Trophoblast cell (in vitro differentiated cells and primary cell): Measurements from ENCODE around the gene ADSS1.

Experiments used
- DNase-seq, 2 donors: peaks; one replicate each; pipeline ENCODE4 v3.0.0-alpha.2; 2016
- H2AFZ ChIP-seq: 2 replicates; pipeline ENCODE4 v1.6.1; 2013; ENCODE audit warnings: low read length, moderate library complexity, mild to moderate bottlenecking; ENCODE audit not compliant: insufficient read depth, poor library complexity
- H2AK5ac ChIP-seq: 2 replicates; pipeline ENCODE4 v1.6.1; 2013; ENCODE audit warnings: mild to moderate bottlenecking, low read length
- H2BK120ac ChIP-seq: 2 replicates; pipeline ENCODE4 v1.6.1; 2013; ENCODE audit warnings: low read length, mild to moderate bottlenecking, moderate library complexity; ENCODE audit not compliant: insufficient read depth, poor library complexity
- H2BK12ac ChIP-seq: 2 replicates; pipeline ENCODE4 v1.6.1; 2013; ENCODE audit warnings: mild to moderate bottlenecking, low read length, moderate library complexity
- H2BK5ac ChIP-seq: 2 replicates; pipeline ENCODE4 v1.6.1; 2013; ENCODE audit warnings: low read length, low read depth, moderate library complexity, mild to moderate bottlenecking; ENCODE audit not compliant: poor library complexity
- H3K14ac ChIP-seq: 2 replicates; pipeline ENCODE4 v1.6.1; 2013; ENCODE audit warnings: mild to moderate bottlenecking, low read length
- H3K18ac ChIP-seq: 2 replicates; pipeline ENCODE4 v1.6.1; 2013; ENCODE audit warnings: mild to moderate bottlenecking, low read length
- H3K23ac ChIP-seq: 2 replicates; pipeline ENCODE4 v1.6.1; 2013; ENCODE audit warnings: low read length
- H3K27ac ChIP-seq: 2 replicates; pipeline ENCODE4 v1.5.1; 2013; ENCODE audit warnings: low read depth, mild to moderate bottlenecking, inconsistent platforms, low read length, moderate library complexity
- H3K27me3 ChIP-seq: 2 replicates; pipeline ENCODE4 v1.6.1; 2013; ENCODE audit warnings: inconsistent platforms, mild to moderate bottlenecking, low read length, moderate library complexity; ENCODE audit not compliant: insufficient read depth
- H3K36me3 ChIP-seq, 2 experiments: 1 replicate in 1 of 2; 2 replicates in 1 of 2; pipeline ENCODE4 v1.6.1; 2013; ENCODE audit warnings: low read length in 2 of 2, mild to moderate bottlenecking in 2 of 2, moderate library complexity in 1 of 2; ENCODE audit not compliant: insufficient read depth in 2 of 2, control insufficient read depth in 1 of 2
- H3K4ac ChIP-seq: 2 replicates; pipeline ENCODE4 v1.6.1; 2013; ENCODE audit warnings: low read depth, mild to moderate bottlenecking, low read length, moderate library complexity
- H3K4me1 ChIP-seq, 2 experiments: 1 replicate in 1 of 2; 2 replicates in 1 of 2; pipeline ENCODE4 v1.6.1; 2013; ENCODE audit warnings: low read length in 2 of 2, mild to moderate bottlenecking in 2 of 2, moderate library complexity in 1 of 2; ENCODE audit not compliant: insufficient read depth in 2 of 2, control insufficient read depth in 1 of 2
- H3K4me2 ChIP-seq: 2 replicates; pipeline ENCODE4 v1.6.1; 2013; ENCODE audit warnings: inconsistent platforms, mild to moderate bottlenecking, low read length, moderate library complexity
- H3K4me3 ChIP-seq: 2 replicates; pipeline ENCODE4 v1.5.1; 2013; ENCODE audit warnings: mild to moderate bottlenecking, low read depth, low read length, inconsistent platforms
- H3K79me1 ChIP-seq: one replicate; pipeline ENCODE4 v1.6.1; 2013; ENCODE audit warnings: low read length
- H3K79me2 ChIP-seq: 2 replicates; pipeline ENCODE4 v1.6.1; 2013; ENCODE audit warnings: low read length, mild to moderate bottlenecking; ENCODE audit not compliant: control insufficient read depth, insufficient read depth, poor library complexity
- H3K9ac ChIP-seq: 2 replicates; pipeline ENCODE4 v1.6.1; 2013; ENCODE audit warnings: mild to moderate bottlenecking, low read length
- H3K9me3 ChIP-seq: 2 replicates; pipeline ENCODE4 v1.6.1; 2013; ENCODE audit warnings: low read depth, mild to moderate bottlenecking, control low read depth, inconsistent platforms, low read length; ENCODE audit not compliant: insufficient read depth
- H4K12ac ChIP-seq: 2 replicates; pipeline ENCODE4 v1.6.1; 2013; ENCODE audit warnings: low read depth, mild to moderate bottlenecking, low read length, moderate library complexity
- H4K8ac ChIP-seq: 2 replicates; pipeline ENCODE4 v1.6.1; 2013; ENCODE audit warnings: low read depth, mild to moderate bottlenecking, low read length, moderate library complexity
- H4K91ac ChIP-seq: one replicate; pipeline ENCODE4 v1.6.1; 2013; ENCODE audit warnings: low read depth, mild to moderate bottlenecking, low read length, moderate library complexity
- WGBS: extraction: QIAGEN DNeasy Blood & Tissue Kit; methylation state at CpG from one replicate; pipeline ENCODE4 v1.1.7; 2013; ENCODE audit warnings: missing lambda C conversion rate; ENCODE audit not compliant: insufficient read length, insufficient coverage; ENCODE audit errors: extremely low coverage; 5-methylcytosine and 5-hydroxymethylcytosine counted together

ADSS1 gene

GRCh38 chr14:104695660-104696000, 28.4 kb upstream of the ADSS1 start:
- H3K18ac ChIP-seq, result no peak overlapping the region
- H3K4ac ChIP-seq, result peak overlapping the region; percentile 19
- no CpG with 5 or more reads among the region's 6 CpGs for WGBS
- H3K23ac ChIP-seq, result no peak overlapping the region
- DNase-seq, result no peak
- H2BK5ac ChIP-seq, result no peak overlapping the region
- peaks cover 40% of the 10 kb centered on the region for H3K79me2 ChIP-seq
- no peaks in the 10 kb centered on the region for H3K27me3 ChIP-seq
- H4K91ac ChIP-seq, result no peak overlapping the region
- H2AK5ac ChIP-seq, result no peak overlapping the region
- no peak overlapping the region for H2BK120ac ChIP-seq
- peaks cover 60 to 77% of the 10 kb centered on the region in 2 experiments for H3K36me3 ChIP-seq
- H3K14ac ChIP-seq, result no peak overlapping the region
- no peak overlapping the region for H4K12ac ChIP-seq
- peaks cover 2% of the 10 kb centered on the region for H3K79me1 ChIP-seq
- no peaks in the 10 kb centered on the region for H3K9me3 ChIP-seq
- no peak overlapping the region for H3K4me2 ChIP-seq
- no peak overlapping the region for H3K4me3 ChIP-seq
- H4K8ac ChIP-seq, result no peak overlapping the region
- H3K27ac ChIP-seq, result no peak overlapping the region
- no peak overlapping the region for H2AFZ ChIP-seq
- H3K9ac ChIP-seq, result no peak overlapping the region
- peaks cover 25 to 39% of the 10 kb centered on the region in 2 experiments for H3K4me1 ChIP-seq
- no peak overlapping the region for H2BK12ac ChIP-seq

DNA sequence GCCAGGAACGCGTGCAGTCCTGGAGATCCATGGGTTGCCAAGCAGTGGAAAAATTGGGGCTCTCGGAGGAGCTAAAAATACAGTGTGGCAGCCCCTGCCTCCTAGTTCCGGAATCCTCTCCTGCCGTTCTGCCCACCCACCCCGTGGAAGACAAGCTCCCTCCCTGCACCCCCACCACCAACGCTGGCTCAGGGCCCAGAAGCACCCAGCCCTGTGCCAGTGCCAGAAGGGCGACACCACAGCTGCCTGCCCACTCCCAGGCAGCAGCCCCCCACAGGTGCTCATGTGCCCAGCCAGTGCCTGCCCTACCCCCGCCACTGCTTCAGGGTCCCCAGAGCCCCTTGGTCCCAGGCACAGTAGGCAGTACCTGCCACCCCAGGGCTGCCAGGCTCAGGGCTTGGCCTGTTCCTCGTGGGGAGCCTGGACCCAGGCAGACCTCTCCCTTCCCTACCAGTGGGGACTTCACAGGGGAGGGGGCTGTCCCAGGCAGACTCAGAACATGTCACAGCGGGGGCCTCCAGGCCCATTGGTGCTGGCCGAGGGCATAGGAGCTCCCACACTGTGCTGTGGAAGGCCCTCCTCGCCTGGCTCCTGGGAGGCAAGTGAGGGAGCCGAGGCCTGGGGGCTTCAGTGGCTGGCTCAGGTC, 27.2 kb upstream of the ADSS1 start:
- Histone ChIP-seq H3K9me3 (no peaks in the 10 kb centered on the region), H3K23ac (no peak overlapping the region), H3K4me1 (peaks cover 19 to 28% of the 10 kb centered on the region in 2 experiments), H4K12ac (no peak overlapping the region), H2BK120ac (no peak overlapping the region), H3K14ac (no peak overlapping the region), H3K4me2 (no peak overlapping the region), H2AFZ (no peak overlapping the region), H3K36me3 (peaks cover 71 to 81% of the 10 kb centered on the region in 2 experiments), H3K9ac (no peak overlapping the region), H4K91ac (no peak overlapping the region), H3K27ac (no peak overlapping the region), H3K4ac (no peak overlapping the region), H2BK12ac (no peak overlapping the region), H3K18ac (no peak overlapping the region), H3K79me1 (no peaks in the 10 kb centered on the region), H2BK5ac (no peak overlapping the region), H3K4me3 (no peak overlapping the region), H3K79me2 (peaks cover 28% of the 10 kb centered on the region), H2AK5ac (no peak overlapping the region), H4K8ac (no peak overlapping the region), H3K27me3 (no peaks in the 10 kb centered on the region)
- no CpG with 5 or more reads among the region's 14 CpGs for WGBS
- DNase-seq, result no peak

DNA sequence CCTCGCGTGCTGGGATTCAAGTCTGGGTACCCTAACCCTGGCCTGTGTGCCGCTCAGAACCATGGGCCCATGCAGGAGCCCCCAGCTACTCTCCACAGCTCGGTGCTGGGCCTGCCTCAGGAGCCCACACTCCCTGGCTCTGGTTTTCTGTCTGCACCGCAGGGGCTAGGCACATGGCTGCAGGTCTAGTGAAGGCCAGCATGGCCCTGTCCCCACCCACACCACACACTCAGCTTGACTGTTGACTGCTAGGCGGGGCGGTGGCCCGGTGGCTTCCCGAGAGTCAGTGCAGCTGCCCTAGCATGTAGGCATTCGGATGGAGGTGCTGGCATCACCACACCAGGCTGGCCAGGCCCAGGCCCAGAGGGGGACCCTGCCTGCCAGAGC, 26.7 kb upstream of the ADSS1 start:
- H3K4me1 ChIP-seq, result peaks cover 19 to 25% of the 10 kb centered on the region in 2 experiments
- no peak overlapping the region for H4K91ac ChIP-seq
- no peak overlapping the region for H2BK120ac ChIP-seq
- H3K4me2 ChIP-seq, result no peak overlapping the region
- no peak overlapping the region for H3K18ac ChIP-seq
- no peak overlapping the region for H2BK12ac ChIP-seq
- peaks cover 27% of the 10 kb centered on the region for H3K79me2 ChIP-seq
- H3K9me3 ChIP-seq, result no peaks in the 10 kb centered on the region
- H2BK5ac ChIP-seq, result no peak overlapping the region
- H3K36me3 ChIP-seq, result peaks cover 73 to 81% of the 10 kb centered on the region in 2 experiments
- H3K27ac ChIP-seq, result no peak overlapping the region
- no peak overlapping the region for H3K14ac ChIP-seq
- H3K4me3 ChIP-seq, result no peak overlapping the region
- no CpG with 5 or more reads among the region's 10 CpGs for WGBS
- H4K8ac ChIP-seq, result no peak overlapping the region
- no peak for DNase-seq
- H3K23ac ChIP-seq, result no peak overlapping the region
- no peak overlapping the region for H4K12ac ChIP-seq
- H3K9ac ChIP-seq, result no peak overlapping the region
- H2AK5ac ChIP-seq, result no peak overlapping the region
- no peak overlapping the region for H2AFZ ChIP-seq
- no peak overlapping the region for H3K4ac ChIP-seq
- no peaks in the 10 kb centered on the region for H3K27me3 ChIP-seq
- no peaks in the 10 kb centered on the region for H3K79me1 ChIP-seq

DNA sequence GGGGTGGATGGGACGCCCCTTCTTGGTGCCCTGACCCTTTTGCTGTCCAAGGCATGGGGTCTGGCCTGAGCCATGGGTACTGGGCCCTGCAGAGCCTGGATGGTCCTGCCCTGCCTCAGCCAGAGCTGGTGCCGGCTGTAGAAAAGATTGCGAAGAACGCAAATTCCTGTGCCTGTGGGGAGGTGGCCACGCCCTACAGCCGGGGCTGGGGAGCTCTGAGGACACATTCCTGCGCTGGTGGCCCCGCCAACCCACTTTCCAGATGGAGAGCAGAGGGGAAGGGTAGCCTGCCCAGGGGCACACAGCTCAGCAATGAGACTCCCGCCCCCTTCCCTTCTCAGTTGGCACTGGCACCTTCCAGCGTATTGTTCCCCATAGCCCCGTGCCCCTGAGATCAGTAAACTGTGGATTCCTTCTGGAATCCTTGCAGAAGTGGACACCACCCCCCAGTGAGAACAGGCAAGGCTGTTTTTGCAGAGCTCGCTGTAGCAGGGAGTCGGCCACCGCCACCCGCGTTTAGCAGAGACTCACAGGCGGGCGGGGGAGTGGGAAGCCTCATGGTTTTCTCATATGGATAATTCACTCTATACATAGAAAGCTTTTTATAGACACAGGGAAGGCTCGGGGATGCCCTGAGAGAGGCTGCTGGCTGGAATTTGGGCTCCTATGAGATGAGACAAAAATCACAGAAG, 26.0 kb upstream of the ADSS1 start:
- no peak overlapping the region for H3K4ac ChIP-seq
- H2AFZ ChIP-seq, result no peak overlapping the region
- H3K27ac ChIP-seq, result no peak overlapping the region
- H2BK120ac ChIP-seq, result no peak overlapping the region
- H2AK5ac ChIP-seq, result no peak overlapping the region
- H3K4me3 ChIP-seq, result no peak overlapping the region
- peaks cover 76 to 82% of the 10 kb centered on the region in 2 experiments for H3K36me3 ChIP-seq
- no peak overlapping the region for H3K9ac ChIP-seq
- DNase-seq, result no peak
- H3K9me3 ChIP-seq, result no peaks in the 10 kb centered on the region
- H3K79me1 ChIP-seq, result no peaks in the 10 kb centered on the region
- WGBS, result no CpG with 5 or more reads among the region's 19 CpGs
- no peak overlapping the region for H2BK12ac ChIP-seq
- peaks cover 19 to 23% of the 10 kb centered on the region in 2 experiments for H3K4me1 ChIP-seq
- H3K18ac ChIP-seq, result no peak overlapping the region
- H3K27me3 ChIP-seq, result no peaks in the 10 kb centered on the region
- no peak overlapping the region for H3K4me2 ChIP-seq
- no peak overlapping the region for H3K23ac ChIP-seq
- H3K14ac ChIP-seq, result no peak overlapping the region
- H4K12ac ChIP-seq, result no peak overlapping the region
- H3K79me2 ChIP-seq, result peaks cover 25% of the 10 kb centered on the region
- no peak overlapping the region for H4K8ac ChIP-seq
- H2BK5ac ChIP-seq, result no peak overlapping the region
- no peak overlapping the region for H4K91ac ChIP-seq
